HG03342 (cell line): ENCODE measurements around the gene ARL6IP6.

Experiments used
- ATAC-seq: cut with Tn5 transposase; IDR thresholded peaks from one replicate; pipeline ENCODE4 v1.9.1; 2021; ENCODE audit warnings: mild to moderate bottlenecking, moderate library complexity; ENCODE audit not compliant: unreplicated experiment

ARL6IP6 gene

GRCh38 chr2:152792974-152793373 lies 74.6 kb downstream of the ARL6IP6 start:
- ATAC-seq, result no peak

- ATAC-seq, result no peak
Observed at GRCh38 chr2:152796941-152797340, 78.5 kb downstream of the ARL6IP6 start.

GRCh38 chr2:152804687-152805408 lies 86.4 kb downstream of the ARL6IP6 start:
- no peak for ATAC-seq

GRCh38 chr2:152811916-152812315 lies 93.5 kb downstream of the ARL6IP6 start:
- no peak for ATAC-seq
